Transverse colon (tissue), 4 donors: Measurements from ENCODE around the gene SQSTM1. TPM values are rescaled to one million over a fixed set of nuclear protein-coding genes. Genes with fewer than 3 reads are reported as not detected.
A peak's percentile ranks its signal among the peaks of the same experiment; 100 is the strongest.

Experiments used
- DNase-seq: peaks from one replicate; pipeline ENCODE4 v3.0.0-alpha.2; 2019
- H3K27ac ChIP-seq, 4 donors: fragments of 200-600 bp; sonication (generic); 2 replicates each; pipeline ENCODE4 v1.5.1; 2016 to 2018; ENCODE audit warnings: inconsistent platforms in 4 of 4
- H3K27me3 ChIP-seq: fragments of 200-600 bp; sonication (generic); 2 replicates; pipeline ENCODE4 v1.5.1; 2017; ENCODE audit warnings: inconsistent platforms
- H3K36me3 ChIP-seq, 4 donors: fragments of 200-600 bp; sonication (generic); 2 replicates each; pipeline ENCODE4 v1.5.1; 2017 to 2019; ENCODE audit warnings: inconsistent platforms in 4 of 4
- H3K4me1 ChIP-seq, 4 donors: fragments of 200-600 bp; sonication (generic); 2 replicates each; pipeline ENCODE4 v1.5.1; 2017 to 2020; ENCODE audit warnings: inconsistent platforms in 4 of 4
- H3K4me3 ChIP-seq, 4 donors: fragments of 200-600 bp; sonication (generic); 1 replicate in 1 of 4; 2 replicates in 3 of 4; pipeline versions ENCODE4 v1.5.1 to v1.6.1; 2017 to 2019; ENCODE audit warnings: inconsistent platforms in 4 of 4
- H3K9me3 ChIP-seq, 2 donors: fragments of 200-600 bp; sonication (generic); 2 replicates each; pipeline ENCODE4 v1.5.1; 2017 to 2019; ENCODE audit warnings: inconsistent platforms in 2 of 2
- EP300 ChIP-seq: sonication (generic); formaldehyde crosslinking; IDR thresholded peaks from one replicate; pipeline ENCODE4 v1.6.1; 2017; ENCODE audit warnings: antibody characterized with exemption, low read depth
- POLR2A ChIP-seq: fragments of 450-650 bp; IDR thresholded peaks from one replicate; pipeline ENCODE4 v1.6.1; 2016; ENCODE audit warnings: antibody characterized with exemption, mild to moderate bottlenecking, moderate library complexity
- POLR2AphosphoS5 ChIP-seq, 3 donors: sonication (generic); formaldehyde crosslinking; IDR thresholded peaks; one replicate each; pipeline ENCODE4 v1.6.1; 2016; ENCODE audit warnings: antibody characterized with exemption in 3 of 3
- WGBS, 2 donors: methylation state at CpG; one replicate each; pipeline ENCODE4 v1.1.5; 2018; ENCODE audit warnings: low coverage in 1 of 2; 5-methylcytosine and 5-hydroxymethylcytosine counted together
- in situ Hi-C, 4 donors: fragments of 200-750 bp; cut with MboI; loops; one replicate each; pipeline versions ENCODE4 v1.15.0 to v1.15.1; 2017; ENCODE audit warnings: low sequenced_read_pairs in 3 of 4, low pct_ligation_motif_present in 1 of 4, low pct_unique_long_range_greater_than_20kb in 1 of 4
- intact Hi-C: fragments of 100-400 bp; cut with DNase I; formaldehyde crosslinking; loops from one replicate; pipeline ENCODE4 v1.15.1; 2023; ENCODE audit warnings: low total_unique reads
- total RNA-seq, 4 donors: library from RNA; depleted of rRNA; stranded (reverse); fragments of >200 nt; gene quantifications; one replicate each; pipeline ENCODE4 v1.1.0, GENCODE V29; 2016
- TF ChIP-seq, protein P1 (sequence below), 5 experiments: fragments of 200-600 bp in 3 of 5; fragments of 450-650 bp in 2 of 5; sonication (generic) in 3 of 5; IDR thresholded peaks; 1 replicate in 2 of 5; 2 replicates in 3 of 5; pipeline ENCODE4 v1.5.1; 2016 to 2017; ENCODE audit warnings: antibody characterized with exemption in 5 of 5, inconsistent platforms in 3 of 5, mild to moderate bottlenecking in 2 of 5, moderate library complexity in 1 of 5

Gene SQSTM1
- total RNA-seq, 4 donors from 2014 or later: 250 to 620 (median 432) TPM

DNA sequence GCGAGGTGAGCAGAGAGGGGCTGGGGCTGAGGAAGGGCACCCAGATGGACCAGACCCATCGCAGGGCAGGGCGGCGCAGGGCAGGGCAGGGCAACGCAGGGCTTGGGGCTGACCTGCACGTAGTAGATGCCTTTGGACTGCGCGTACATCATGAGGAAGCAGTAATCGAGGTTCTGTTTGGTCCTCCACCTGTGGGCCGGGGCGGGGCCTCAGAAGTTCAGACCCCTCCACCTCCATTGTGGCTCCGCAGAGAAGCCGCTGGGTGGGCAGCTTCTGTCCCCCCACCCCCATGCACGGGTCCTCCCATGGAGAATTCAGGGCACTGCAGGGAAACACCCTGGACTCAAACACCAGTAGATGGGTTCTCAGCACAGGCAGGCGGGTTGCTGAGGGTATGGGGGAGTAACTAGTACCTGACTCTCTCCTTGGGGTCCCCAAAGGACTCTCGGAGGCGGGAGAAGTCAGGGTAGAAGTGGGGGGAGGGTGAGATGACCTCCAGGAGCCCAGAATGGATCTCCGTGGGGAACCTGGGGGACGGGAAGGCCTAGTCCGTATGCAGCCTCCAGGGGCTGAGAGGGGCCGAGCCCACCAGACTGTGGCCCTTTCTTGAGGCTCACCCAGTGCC lies 20.5 kb upstream of the SQSTM1 start:
- TF ChIP-seq EP300: no peak
- TF ChIP-seq, protein P1, sequence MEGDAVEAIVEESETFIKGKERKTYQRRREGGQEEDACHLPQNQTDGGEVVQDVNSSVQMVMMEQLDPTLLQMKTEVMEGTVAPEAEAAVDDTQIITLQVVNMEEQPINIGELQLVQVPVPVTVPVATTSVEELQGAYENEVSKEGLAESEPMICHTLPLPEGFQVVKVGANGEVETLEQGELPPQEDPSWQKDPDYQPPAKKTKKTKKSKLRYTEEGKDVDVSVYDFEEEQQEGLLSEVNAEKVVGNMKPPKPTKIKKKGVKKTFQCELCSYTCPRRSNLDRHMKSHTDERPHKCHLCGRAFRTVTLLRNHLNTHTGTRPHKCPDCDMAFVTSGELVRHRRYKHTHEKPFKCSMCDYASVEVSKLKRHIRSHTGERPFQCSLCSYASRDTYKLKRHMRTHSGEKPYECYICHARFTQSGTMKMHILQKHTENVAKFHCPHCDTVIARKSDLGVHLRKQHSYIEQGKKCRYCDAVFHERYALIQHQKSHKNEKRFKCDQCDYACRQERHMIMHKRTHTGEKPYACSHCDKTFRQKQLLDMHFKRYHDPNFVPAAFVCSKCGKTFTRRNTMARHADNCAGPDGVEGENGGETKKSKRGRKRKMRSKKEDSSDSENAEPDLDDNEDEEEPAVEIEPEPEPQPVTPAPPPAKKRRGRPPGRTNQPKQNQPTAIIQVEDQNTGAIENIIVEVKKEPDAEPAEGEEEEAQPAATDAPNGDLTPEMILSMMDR (IDR thresholded peaks at IDR 0.05): no peak
- TF ChIP-seq POLR2AphosphoS5 (IDR thresholded peaks at IDR 0.05): no peak
- no peak for TF ChIP-seq POLR2A
- Histone ChIP-seq H3K36me3 (peaks cover 0 to 37% (median 23%) of the 10 kb centered on the region in 4 donors), H3K9me3 (no peaks in the 10 kb centered on the region), H3K27me3 (no peaks in the 10 kb centered on the region), H3K4me3 (no peak overlapping the region), H3K27ac (no peak overlapping the region), H3K4me1 (peaks cover 42 to 55% (median 47%) of the 10 kb centered on the region in 4 donors)
- in situ Hi-C loops (no loop called here), intact Hi-C loops (loop anchor here (5.0 kb wide), 1 partner anchor 107 kb away; the partner anchor contains the start of gene TBC1D9B)
- no peak for DNase-seq
- 90% methylated on average over 21 of the region's 21 CpGs; no CpG with 5 or more reads in 1 of the 2 donors for WGBS, 2 donors

DNA sequence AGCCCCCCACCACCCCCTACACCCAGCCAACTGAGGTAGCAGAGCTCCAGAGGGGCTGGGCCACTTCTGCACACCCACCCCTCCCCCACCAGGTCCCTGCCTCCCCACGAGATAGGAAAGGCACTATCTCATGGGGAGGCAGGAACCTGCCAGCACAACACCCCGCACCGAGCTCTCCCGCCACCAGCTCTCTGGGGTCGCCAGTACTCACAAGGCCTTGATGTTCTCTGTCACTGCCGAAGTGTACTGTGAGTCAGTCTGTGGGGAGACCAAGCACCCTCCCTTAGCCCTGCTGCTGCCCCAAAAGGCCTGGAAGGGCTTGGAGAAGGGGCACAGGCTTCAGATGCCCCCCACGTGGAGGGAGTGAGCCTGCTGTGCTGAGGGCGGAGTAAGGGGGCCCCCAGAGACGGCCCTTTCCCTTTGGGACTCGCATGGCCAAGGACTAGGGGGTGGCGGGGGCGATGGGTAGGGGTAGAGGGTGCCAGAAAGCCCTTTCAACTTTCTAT lies 20.0 kb upstream of the SQSTM1 start:
- peaks cover 0 to 37% (median 23%) of the 10 kb centered on the region in 4 donors for H3K36me3 ChIP-seq
- intact Hi-C loops (loop anchor here (5.0 kb wide), 1 partner anchor 107 kb away; the partner anchor contains the start of gene TBC1D9B), in situ Hi-C loops (no loop called here)
- no peaks in the 10 kb centered on the region for H3K9me3 ChIP-seq
- WGBS, 2 donors: 83 to 100% methylated on average over 2 to 12 of the region's 12 CpGs
- no peak overlapping the region for H3K27ac ChIP-seq
- TF ChIP-seq EP300 (no peak), POLR2A (no peak), POLR2AphosphoS5 (IDR thresholded peaks at IDR 0.05) (no peak)
- TF ChIP-seq, protein P1 (IDR thresholded peaks at IDR 0.05): no peak
- DNase-seq: no peak
- no peaks in the 10 kb centered on the region for H3K27me3 ChIP-seq
- peaks cover 39 to 53% (median 45%) of the 10 kb centered on the region in 4 donors for H3K4me1 ChIP-seq
- H3K4me3 ChIP-seq: no peak overlapping the region

DNA sequence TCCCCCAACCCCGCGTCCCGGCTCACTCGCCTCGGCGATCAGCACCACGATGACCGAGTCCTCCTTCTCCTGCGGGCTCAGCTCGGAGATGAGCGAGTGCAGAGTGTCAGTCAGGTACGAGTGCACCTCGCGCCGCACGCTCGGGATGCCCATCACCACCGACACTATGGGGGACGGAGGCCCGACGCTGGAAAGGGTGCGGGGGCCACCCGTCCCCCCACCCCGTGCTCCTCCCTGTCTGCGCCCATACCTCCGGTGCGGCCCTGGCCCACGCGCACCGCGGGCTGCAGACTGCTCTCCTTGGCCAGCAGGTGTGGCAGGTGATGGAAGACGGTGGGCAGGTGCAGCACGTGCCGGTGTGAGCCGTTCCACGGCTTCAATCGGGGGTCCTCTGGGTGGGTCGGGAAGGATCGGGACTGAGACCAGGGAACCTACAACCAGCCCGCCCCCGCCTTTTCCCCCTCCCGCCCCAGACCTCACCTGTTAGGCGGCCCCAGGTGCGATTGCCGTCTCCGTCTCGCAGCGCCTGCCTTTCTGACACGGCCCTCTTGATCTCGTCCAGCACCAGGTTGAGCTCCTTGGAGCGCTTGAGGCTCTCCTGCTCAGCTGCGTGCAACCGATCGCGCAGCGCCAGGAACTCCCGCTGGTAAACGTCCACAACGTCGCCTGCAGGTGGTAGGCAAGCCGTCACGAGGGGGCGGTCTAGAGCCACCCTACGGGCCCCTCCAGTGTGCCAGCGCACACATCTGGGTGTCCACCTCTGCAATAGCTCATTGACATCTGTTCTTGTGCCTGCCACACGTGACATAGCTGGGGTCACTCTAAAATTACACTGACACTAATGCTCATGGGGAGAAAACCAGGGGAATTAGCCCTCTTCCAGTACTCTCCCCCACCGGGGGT lies 19.1 kb upstream of the SQSTM1 start:
- 35 to 63% methylated on average over 3 to 66 of the region's 67 CpGs for WGBS, 2 donors
- peak; percentile 88 for DNase-seq
- Histone ChIP-seq H3K4me1 (peaks cover 38 to 50% (median 42%) of the 10 kb centered on the region in 4 donors), H3K27ac (peak overlapping the region in 2 of 4 donors; percentile 14 to 96), H3K9me3 (no peaks in the 10 kb centered on the region), H3K4me3 (no peak overlapping the region), H3K36me3 (peaks cover 0 to 37% (median 23%) of the 10 kb centered on the region in 4 donors), H3K27me3 (no peaks in the 10 kb centered on the region)
- TF ChIP-seq EP300 (no peak), POLR2AphosphoS5 (IDR thresholded peaks at IDR 0.05) (peak in 2 of 3 donors; percentile 7 to 40), POLR2A (no peak)
- TF ChIP-seq, protein P1 (IDR thresholded peaks at IDR 0.05): peak; percentile 64 to 72 (median 67)
- in situ Hi-C loops (no loop called here), intact Hi-C loops (loop anchor here (5.0 kb wide), 1 partner anchor 106 kb away; the partner anchor contains the start of gene TBC1D9B)
